ENCODE measurements around the gene PGPEP1. TPM values are rescaled to one million over a fixed set of nuclear protein-coding genes. Genes with fewer than 3 reads are reported as not detected.
A peak's percentile ranks its signal among the peaks of the same experiment; 100 is the strongest.
"Not testable (repeated sequence)": the region's sequence is repeated elsewhere in the genome, so short reads cannot be mapped to it uniquely, and the experiment has no call there.

The PGPEP1 gene
- total and polyA plus RNA-seq, 4 donors = 19.2 to 46.9 (median 33.4) TPM

DNA sequence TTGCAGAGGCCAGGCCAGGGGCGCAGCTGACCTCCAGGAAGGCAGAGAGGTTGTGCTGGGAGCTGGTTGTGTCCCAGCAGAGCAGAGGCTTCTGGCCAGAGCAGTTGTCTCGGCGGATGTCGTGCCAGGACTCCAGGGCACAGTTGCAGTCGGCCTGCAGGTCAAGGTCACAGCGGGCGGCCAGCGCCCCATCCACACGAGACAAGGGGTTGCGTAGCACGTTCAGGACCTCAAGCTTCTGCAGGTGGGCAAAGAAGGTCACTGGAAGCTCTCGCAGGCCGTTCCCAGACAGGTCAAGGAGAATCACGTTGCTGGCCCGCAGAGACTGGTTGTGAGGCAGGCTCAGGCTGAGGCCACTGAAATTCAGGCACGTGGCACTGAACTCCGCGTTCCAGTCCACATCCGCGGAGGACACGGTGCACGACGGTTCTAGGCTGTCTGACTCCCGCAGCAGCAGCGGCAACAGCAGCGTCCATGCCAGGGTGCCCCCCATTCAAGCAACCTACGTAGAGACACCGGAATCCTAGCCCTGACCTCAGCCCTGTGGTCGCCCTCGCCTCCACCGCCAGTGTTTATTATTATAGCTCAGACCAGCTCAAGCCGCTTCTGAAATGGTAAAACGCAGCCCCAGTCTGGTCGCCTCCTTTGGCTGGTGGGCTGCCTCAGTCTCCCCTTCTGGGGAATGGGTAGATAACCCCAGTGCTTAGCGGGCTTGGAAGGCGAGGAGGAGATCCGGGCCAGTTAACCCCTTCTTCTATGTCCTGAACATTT lies 56.3 kb downstream of the PGPEP1 start:
- DNase-seq (no peak), ATAC-seq (ENCODE audit: low FRiP score) (no peak)
- Histone ChIP-seq H3K36me3 (ENCODE audit: control insufficient read depth in 1 of 2, insufficient read depth in 2 of 2, low read length in 1 of 2) (no peaks in the 10 kb centered on the region), H3K4me1 (ENCODE audit: control insufficient read depth in 1 of 2, insufficient read depth in 2 of 2, low read length in 2 of 2) (no peaks in the 10 kb centered on the region), H3K9me3 (ENCODE audit: control insufficient read depth, low read length) (no peaks in the 10 kb centered on the region), H3K4me3 (ENCODE audit: low read length in 2 of 2) (no peak overlapping the region), H3K27me3 (ENCODE audit: control insufficient read depth in 1 of 2, insufficient read depth in 2 of 2, low read length in 1 of 2) (no peaks in the 10 kb centered on the region), H3K27ac (ENCODE audit: low read depth in 1 of 2, low read length in 2 of 2) (no peak overlapping the region)
- intact Hi-C loops (cut with DNase I) = no loop called here
- WGBS, 2 donors = 60 to 64% methylated on average over 37 of the region's 37 CpGs

DNA sequence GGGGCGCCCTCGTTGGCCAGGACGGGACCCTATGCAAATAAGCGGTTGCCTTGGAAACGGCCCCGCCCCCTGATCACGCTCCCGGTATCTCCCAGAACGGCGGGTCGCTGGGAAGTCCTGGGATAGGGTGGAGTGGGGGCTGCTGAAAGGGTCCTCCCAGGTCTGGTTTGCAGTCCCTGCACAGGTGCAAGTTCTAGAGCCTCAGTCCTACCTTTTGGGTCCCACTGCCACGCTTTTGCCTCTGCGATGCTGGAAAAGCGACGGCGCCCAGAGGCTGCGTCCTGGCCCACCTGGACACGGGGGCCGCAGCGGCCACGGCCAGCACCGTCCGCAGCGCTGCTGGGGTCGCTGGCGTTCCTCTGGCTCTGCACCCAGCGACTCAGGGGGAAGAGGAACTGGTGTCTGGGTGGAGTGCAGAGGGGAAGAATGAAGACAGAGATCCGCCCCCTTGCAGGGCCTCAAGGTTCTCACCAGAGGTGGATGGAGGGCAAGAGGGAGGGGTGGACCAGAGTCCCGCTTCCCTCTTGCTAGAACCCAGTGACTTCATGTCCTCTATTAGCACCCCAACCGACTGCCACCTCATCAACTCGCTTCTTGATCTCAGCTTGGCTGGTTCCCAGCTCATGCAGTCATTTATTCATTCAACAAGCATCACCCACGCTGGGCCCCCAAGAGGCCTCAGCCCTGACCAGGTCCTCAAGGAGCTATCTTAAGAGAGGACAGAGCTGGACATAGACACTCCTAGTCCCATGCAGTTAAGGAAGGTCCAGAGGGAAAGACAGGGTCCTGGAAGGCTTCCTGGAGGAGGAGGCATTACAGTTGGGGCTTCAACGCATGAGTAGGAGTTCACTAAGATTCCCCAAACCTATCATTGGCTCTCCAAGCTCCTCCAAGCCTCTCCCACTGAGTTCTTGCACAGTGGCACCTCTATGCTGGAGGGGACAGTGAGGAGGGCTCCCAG lies 57.1 kb downstream of the PGPEP1 start, which contains the start of gene LRRC25:
Gene LRRC25, minus strand, starts transcription at position 381 of the 961 bp plus-strand sequence. CDS start 659 bp downstream, outside the sequence.
- H3K4me1 ChIP-seq (ENCODE audit: control insufficient read depth in 1 of 2, insufficient read depth in 2 of 2, low read length in 2 of 2) = no peaks in the 10 kb centered on the region
- DNase-seq = peak in 1 of 2 donors; percentile 84
- H3K4me3 ChIP-seq (ENCODE audit: low read length in 2 of 2) = no peak within 1 kb of the TSS
- H3K27me3 ChIP-seq (ENCODE audit: control insufficient read depth in 1 of 2, insufficient read depth in 2 of 2, low read length in 1 of 2) = no peaks in the 10 kb centered on the region
- H3K36me3 ChIP-seq (ENCODE audit: control insufficient read depth in 1 of 2, insufficient read depth in 2 of 2, low read length in 1 of 2) = no peaks in the 10 kb centered on the region
- 20 to 21% methylated on average over 33 of the region's 33 CpGs for WGBS, 2 donors
- peak; percentile 63 for ATAC-seq (ENCODE audit: low FRiP score)
- H3K9me3 ChIP-seq (ENCODE audit: control insufficient read depth, low read length) = no peaks in the 10 kb centered on the region
- no peak within 1 kb of the TSS for H3K27ac ChIP-seq (ENCODE audit: low read depth in 1 of 2, low read length in 2 of 2)
- intact Hi-C loops (cut with DNase I) = no loop called here

DNA sequence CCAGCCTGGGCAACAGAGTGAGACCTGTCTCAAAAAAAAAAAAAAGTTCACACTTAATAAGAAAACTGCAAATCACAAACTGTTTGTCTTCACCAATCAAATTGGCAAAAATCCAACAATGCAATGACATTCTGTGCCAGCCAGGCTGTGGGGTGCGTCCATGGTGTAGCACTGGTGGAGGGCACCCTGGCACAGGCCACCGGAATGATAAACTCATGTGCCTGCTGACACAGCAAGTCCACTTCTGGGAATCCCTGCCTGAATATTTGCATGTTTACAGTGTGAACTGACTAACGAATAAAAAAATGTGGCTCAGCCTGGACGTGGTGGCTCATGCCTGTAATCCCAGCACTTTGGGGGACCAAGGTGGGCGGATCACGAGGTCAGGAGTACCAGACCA lies 58.6 kb downstream of the PGPEP1 start:
- 39% methylated on average over 6 of the region's 6 CpGs for WGBS, 2 donors
- no peaks in the 10 kb centered on the region for H3K4me1 ChIP-seq (ENCODE audit: control insufficient read depth in 1 of 2, insufficient read depth in 2 of 2, low read length in 2 of 2)
- DNase-seq (peak in 1 of 2 donors; percentile 81), ATAC-seq (ENCODE audit: low FRiP score) (no peak)
- no peak overlapping the region for H3K4me3 ChIP-seq (ENCODE audit: low read length in 2 of 2)
- intact Hi-C loops (cut with DNase I) = no loop called here
- H3K9me3 ChIP-seq (ENCODE audit: control insufficient read depth, low read length) = no peaks in the 10 kb centered on the region
- no peak overlapping the region for H3K27ac ChIP-seq (ENCODE audit: low read depth in 1 of 2, low read length in 2 of 2)
- no peaks in the 10 kb centered on the region for H3K36me3 ChIP-seq (ENCODE audit: control insufficient read depth in 1 of 2, insufficient read depth in 2 of 2, low read length in 1 of 2)
- H3K27me3 ChIP-seq (ENCODE audit: control insufficient read depth in 1 of 2, insufficient read depth in 2 of 2, low read length in 1 of 2) = no peaks in the 10 kb centered on the region

DNA sequence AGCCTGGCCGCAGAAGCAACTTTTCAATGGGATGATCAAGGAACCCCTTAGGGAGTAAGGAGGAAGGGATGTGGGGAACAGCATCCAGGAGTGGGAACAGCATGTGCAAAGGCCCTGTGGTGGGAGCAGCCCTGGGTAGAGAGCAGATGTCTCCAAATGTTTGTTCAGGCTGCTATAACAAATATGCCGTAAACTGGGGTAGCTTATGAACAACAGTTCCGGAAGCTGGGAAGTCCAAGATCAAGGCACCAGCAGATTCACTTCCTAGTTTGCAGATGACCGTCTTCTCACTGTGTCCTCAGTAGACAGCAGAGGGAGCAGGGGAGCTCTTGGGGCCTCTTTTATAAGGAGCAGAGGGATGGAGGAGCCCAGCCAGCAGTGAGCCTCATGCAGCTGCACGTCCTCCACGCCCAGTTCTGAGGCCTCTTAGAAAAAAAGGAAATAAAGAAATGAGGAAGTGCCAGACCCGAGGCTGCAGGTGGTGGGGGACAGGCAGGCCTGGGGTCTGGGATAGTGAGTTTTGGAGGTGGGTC lies 61.2 kb downstream of the PGPEP1 start:
- Histone ChIP-seq H3K27ac (ENCODE audit: low read depth in 1 of 2, low read length in 2 of 2) (no peak overlapping the region), H3K9me3 (ENCODE audit: control insufficient read depth, low read length) (no peaks in the 10 kb centered on the region), H3K4me3 (ENCODE audit: low read length in 2 of 2) (no peak overlapping the region), H3K27me3 (ENCODE audit: control insufficient read depth in 1 of 2, insufficient read depth in 2 of 2, low read length in 1 of 2) (no peaks in the 10 kb centered on the region), H3K4me1 (ENCODE audit: control insufficient read depth in 1 of 2, insufficient read depth in 2 of 2, low read length in 2 of 2) (no peaks in the 10 kb centered on the region), H3K36me3 (ENCODE audit: control insufficient read depth in 1 of 2, insufficient read depth in 2 of 2, low read length in 1 of 2) (no peaks in the 10 kb centered on the region)
- ATAC-seq (ENCODE audit: low FRiP score) (peak; percentile 39), DNase-seq (peak in 1 of 2 donors; percentile 91)
- 57 to 63% methylated on average over 7 of the region's 7 CpGs for WGBS, 2 donors
- intact Hi-C loops (cut with DNase I) = no loop called here

DNA sequence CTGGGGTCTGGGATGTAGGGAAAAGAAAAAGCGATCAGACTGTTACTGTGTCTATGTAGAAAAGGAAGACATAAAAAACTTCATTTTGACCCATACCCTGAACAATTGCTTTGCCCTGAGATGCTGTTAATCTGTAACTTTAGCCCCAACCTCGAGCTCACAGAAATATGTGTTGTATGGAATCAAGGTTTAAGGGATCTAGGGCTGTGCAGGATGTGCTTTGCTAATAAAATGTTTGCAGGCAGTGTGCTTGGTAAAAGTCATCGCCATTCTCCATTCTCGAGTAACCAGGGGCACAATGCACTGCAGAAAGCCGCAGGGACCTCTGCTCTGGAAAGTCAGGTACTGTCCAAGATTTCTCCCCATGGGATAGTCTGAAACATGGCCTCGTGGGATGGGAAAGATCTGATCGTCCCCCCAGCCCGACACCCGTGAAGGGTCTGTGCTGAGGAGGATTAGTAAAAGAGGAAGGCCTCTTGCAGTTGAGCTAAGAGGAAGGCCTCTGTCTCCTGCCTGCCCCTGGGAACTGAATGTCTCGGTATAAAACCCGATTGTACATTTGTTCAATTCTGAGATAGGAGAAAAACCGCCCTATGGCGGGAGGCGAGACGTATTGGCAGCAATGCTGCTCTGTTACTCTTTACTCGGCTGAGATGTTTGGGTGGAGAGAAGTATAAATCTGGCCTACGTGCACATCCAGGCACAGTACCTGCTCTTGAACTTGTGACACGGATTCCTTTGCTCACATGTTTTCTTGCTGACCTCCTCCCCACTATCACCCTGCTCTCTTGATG lies 62.3 kb downstream of the PGPEP1 start:
- H3K36me3 ChIP-seq (ENCODE audit: control insufficient read depth in 1 of 2, insufficient read depth in 2 of 2, low read length in 1 of 2); H3K27ac ChIP-seq (ENCODE audit: low read depth in 1 of 2, low read length in 2 of 2); DNase-seq; H3K9me3 ChIP-seq (ENCODE audit: control insufficient read depth, low read length); H3K4me1 ChIP-seq (ENCODE audit: control insufficient read depth in 1 of 2, insufficient read depth in 2 of 2, low read length in 2 of 2); intact Hi-C loops (cut with DNase I); H3K4me3 ChIP-seq (ENCODE audit: low read length in 2 of 2); H3K27me3 ChIP-seq (ENCODE audit: control insufficient read depth in 1 of 2, insufficient read depth in 2 of 2, low read length in 1 of 2); ATAC-seq (ENCODE audit: low FRiP score): not testable (repeated sequence)
- WGBS, 2 donors = 82% methylated on average over 18 of the region's 18 CpGs

DNA sequence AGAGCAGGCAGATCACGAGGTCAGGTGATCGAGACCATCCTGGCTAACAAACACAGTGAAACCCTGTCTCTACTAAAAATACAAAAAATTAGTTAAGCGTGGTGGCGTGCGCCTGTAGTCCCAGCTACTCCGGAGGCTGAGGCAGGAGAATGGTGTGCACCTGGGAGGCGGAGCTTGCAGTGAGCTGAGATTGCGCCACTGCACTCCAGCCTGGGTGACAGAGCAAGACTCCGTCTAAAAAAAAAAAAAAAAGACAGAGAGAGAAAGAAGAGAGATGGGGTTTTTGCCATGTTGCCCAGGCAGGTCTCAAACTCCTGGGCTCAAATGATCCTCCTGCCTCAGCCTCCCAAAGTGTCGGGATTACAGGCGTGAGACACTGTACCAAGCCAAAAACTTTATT lies 65.4 kb downstream of the PGPEP1 start:
- H3K9me3 ChIP-seq (ENCODE audit: control insufficient read depth, low read length); H3K4me1 ChIP-seq (ENCODE audit: control insufficient read depth in 1 of 2, insufficient read depth in 2 of 2, low read length in 2 of 2); H3K27me3 ChIP-seq (ENCODE audit: control insufficient read depth in 1 of 2, insufficient read depth in 2 of 2, low read length in 1 of 2); ATAC-seq (ENCODE audit: low FRiP score); DNase-seq; H3K27ac ChIP-seq (ENCODE audit: low read depth in 1 of 2, low read length in 2 of 2); H3K4me3 ChIP-seq (ENCODE audit: low read length in 2 of 2); H3K36me3 ChIP-seq (ENCODE audit: control insufficient read depth in 1 of 2, insufficient read depth in 2 of 2, low read length in 1 of 2); intact Hi-C loops (cut with DNase I): not testable (repeated sequence)
- WGBS, 2 donors = 88 to 93% methylated on average over 11 of the region's 11 CpGs

DNA sequence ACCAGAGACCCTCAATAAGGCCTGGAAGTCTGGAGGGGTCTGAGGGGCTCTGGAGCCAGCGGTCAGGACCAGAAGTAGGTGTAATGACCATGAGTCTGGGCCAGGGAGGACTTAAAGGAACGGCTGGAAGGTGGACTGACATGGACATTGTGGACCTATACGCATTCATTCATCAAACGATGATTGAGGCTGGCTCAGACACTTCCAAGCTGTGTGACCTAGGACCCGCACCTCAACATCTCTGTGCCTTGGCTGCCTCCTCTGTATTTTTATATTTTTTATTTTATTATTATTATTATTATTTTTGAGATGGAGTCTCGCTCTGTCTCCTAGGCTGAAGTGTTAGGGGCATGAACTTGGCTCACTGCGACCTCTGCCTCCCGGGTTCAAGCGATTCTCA lies 66.4 kb downstream of the PGPEP1 start:
- WGBS, 2 donors = 93% methylated on average over 9 of the region's 9 CpGs
- intact Hi-C loops (cut with DNase I) = no loop called here
- ATAC-seq (ENCODE audit: low FRiP score) = no peak
- Histone ChIP-seq H3K4me1 (ENCODE audit: control insufficient read depth in 1 of 2, insufficient read depth in 2 of 2, low read length in 2 of 2) (no peaks in the 10 kb centered on the region), H3K36me3 (ENCODE audit: control insufficient read depth in 1 of 2, insufficient read depth in 2 of 2, low read length in 1 of 2) (no peaks in the 10 kb centered on the region), H3K27me3 (ENCODE audit: control insufficient read depth in 1 of 2, insufficient read depth in 2 of 2, low read length in 1 of 2) (no peaks in the 10 kb centered on the region), H3K4me3 (ENCODE audit: low read length in 2 of 2) (no peak overlapping the region), H3K9me3 (ENCODE audit: control insufficient read depth, low read length) (no peaks in the 10 kb centered on the region), H3K27ac (ENCODE audit: low read depth in 1 of 2, low read length in 2 of 2) (no peak overlapping the region)
- no peak for DNase-seq

DNA sequence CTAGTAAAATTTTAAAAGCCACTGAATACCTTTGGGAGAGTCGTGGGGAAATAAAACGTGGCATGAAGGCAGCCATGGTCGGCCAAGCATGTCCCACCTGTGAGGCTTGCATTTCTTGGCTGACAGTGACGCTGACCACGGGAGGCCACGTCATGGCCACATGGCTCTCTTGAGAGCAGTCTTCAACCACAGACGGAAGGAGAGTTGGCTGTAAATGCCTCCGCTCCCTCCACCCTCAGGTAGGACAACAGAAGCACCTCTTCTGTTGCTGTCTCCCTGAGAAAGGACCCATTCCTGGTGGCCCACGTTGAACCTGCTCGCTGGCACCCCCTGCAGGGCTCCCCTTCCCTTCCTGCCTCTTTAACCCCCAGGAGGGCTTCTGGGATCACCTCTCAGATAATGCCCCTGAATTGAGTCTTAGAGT lies 67.7 kb downstream of the PGPEP1 start:
- intact Hi-C loops (cut with DNase I) = no loop called here
- no peaks in the 10 kb centered on the region for H3K9me3 ChIP-seq (ENCODE audit: control insufficient read depth, low read length)
- no peak for ATAC-seq (ENCODE audit: low FRiP score)

More for the DNA sequence above, 67.7 kb downstream of the PGPEP1 start:
- Histone ChIP-seq H3K36me3 (ENCODE audit: control insufficient read depth in 1 of 2, insufficient read depth in 2 of 2, low read length in 1 of 2) (no peaks in the 10 kb centered on the region), H3K4me3 (ENCODE audit: low read length in 2 of 2) (no peak overlapping the region), H3K27ac (ENCODE audit: low read depth in 1 of 2, low read length in 2 of 2) (no peak overlapping the region), H3K4me1 (ENCODE audit: control insufficient read depth in 1 of 2, insufficient read depth in 2 of 2, low read length in 2 of 2) (no peaks in the 10 kb centered on the region), H3K27me3 (ENCODE audit: control insufficient read depth in 1 of 2, insufficient read depth in 2 of 2, low read length in 1 of 2) (no peaks in the 10 kb centered on the region)
- no peak for DNase-seq
- WGBS, 2 donors = 53 to 54% methylated on average over 10 of the region's 10 CpGs
